ENCODE measurements around the gene HIBCH.

Gene HIBCH

GRCh38 chr2:190170673-190171072 is 149.0 kb downstream of the HIBCH start:
- H3K36me3 ChIP-seq = no peaks in the 10 kb centered on the region
- no peaks in the 10 kb centered on the region for H3K27me3 ChIP-seq (ENCODE audit: insufficient read depth, low read depth, severe bottlenecking)
- TF ChIP-seq CTCF (IDR thresholded peaks at IDR 0.05; ENCODE audit: low read depth, low read length) = no peak
- H3K4me3 ChIP-seq (ENCODE audit: low read depth, low read length) = no peak overlapping the region
- DNase-seq = no peak
- no peak overlapping the region for H3K27ac ChIP-seq
- H3K9me3 ChIP-seq (ENCODE audit: severe bottlenecking) = no peaks in the 10 kb centered on the region

- Histone ChIP-seq H3K4me3 (ENCODE audit: low read depth, low read length) (no peak overlapping the region), H3K9me3 (ENCODE audit: severe bottlenecking) (no peaks in the 10 kb centered on the region), H3K27me3 (ENCODE audit: insufficient read depth, low read depth, severe bottlenecking) (no peaks in the 10 kb centered on the region), H3K36me3 (no peaks in the 10 kb centered on the region), H3K27ac (no peak overlapping the region)
- no peak for DNase-seq
- TF ChIP-seq CTCF (IDR thresholded peaks at IDR 0.05; ENCODE audit: low read depth, low read length) = no peak
Measured at GRCh38 chr2:190169221-190170072, 150.2 kb downstream of the HIBCH start.

DNA sequence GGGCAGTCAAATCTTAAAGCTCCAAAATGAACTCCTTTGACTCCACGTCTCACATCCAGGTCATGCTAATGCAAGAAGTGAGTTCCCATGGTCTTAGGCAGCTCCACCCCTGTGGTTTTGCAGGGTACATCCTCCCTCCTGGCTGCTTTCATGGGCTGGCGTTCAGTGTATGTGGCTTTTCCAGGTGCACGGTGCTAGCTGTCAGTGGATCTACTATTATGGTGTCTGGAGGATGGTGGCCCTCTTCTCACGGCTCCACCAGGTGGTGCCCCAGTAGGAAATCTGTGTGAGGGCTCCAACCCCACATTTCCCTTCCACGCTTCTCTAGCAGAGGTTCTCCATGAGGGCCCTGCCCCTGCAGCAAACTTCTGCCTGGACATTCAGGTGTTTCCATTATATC is 151.9 kb downstream of the HIBCH start:
- Histone ChIP-seq H3K27me3 (ENCODE audit: insufficient read depth, low read depth, severe bottlenecking) (no peaks in the 10 kb centered on the region), H3K9me3 (ENCODE audit: severe bottlenecking) (no peaks in the 10 kb centered on the region), H3K36me3 (no peaks in the 10 kb centered on the region), H3K4me3 (ENCODE audit: low read depth, low read length) (no peak overlapping the region), H3K27ac (no peak overlapping the region)
- DNase-seq = no peak
- TF ChIP-seq CTCF (IDR thresholded peaks at IDR 0.05; ENCODE audit: low read depth, low read length) = no peak

DNA sequence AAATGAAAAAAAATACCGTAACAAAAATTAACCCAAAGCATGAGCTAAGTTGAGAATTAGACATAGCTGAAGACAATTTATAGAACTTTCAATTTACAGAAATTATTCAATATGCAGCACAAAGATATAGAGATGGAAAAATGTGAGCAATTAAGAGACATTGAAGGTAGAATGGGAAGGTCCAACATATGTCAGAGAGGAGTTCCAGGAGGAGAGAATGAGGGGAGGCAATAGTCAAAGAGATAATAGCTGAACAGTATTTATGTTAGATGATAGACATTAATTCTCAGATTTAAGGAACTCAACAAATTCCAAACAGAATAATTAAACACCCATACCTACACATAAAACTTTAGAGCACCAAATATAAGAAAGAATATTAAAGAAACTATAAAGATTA is 154.1 kb downstream of the HIBCH start:
- Histone ChIP-seq H3K27ac (no peak overlapping the region), H3K36me3 (no peaks in the 10 kb centered on the region), H3K27me3 (ENCODE audit: insufficient read depth, low read depth, severe bottlenecking) (no peaks in the 10 kb centered on the region), H3K9me3 (ENCODE audit: severe bottlenecking) (no peaks in the 10 kb centered on the region), H3K4me3 (ENCODE audit: low read depth, low read length) (no peak overlapping the region)
- no peak for DNase-seq
- no peak for TF ChIP-seq CTCF (IDR thresholded peaks at IDR 0.05; ENCODE audit: low read depth, low read length)

DNA sequence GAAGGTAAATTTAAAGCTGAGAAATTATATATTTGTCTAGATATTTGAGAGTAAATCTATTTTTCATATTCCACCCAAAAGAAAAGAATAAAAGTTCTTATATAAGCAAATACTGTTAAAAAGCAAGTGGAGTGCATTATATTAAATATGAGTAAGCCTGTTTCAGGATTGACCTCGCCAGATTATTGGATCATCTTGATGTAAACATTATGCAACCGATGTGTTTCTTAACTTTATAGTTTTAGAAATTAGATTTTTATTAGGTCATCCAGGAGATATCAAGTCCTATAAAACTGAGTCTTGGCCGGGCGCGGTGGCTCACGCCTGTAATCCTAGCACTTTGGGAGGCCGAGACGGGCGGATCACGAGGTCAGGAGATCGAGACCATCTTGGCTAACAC is 156.8 kb downstream of the HIBCH start:
- Histone ChIP-seq H3K27me3 (ENCODE audit: insufficient read depth, low read depth, severe bottlenecking) (no peaks in the 10 kb centered on the region), H3K27ac (no peak overlapping the region), H3K4me3 (ENCODE audit: low read depth, low read length) (no peak overlapping the region), H3K9me3 (ENCODE audit: severe bottlenecking) (no peaks in the 10 kb centered on the region), H3K36me3 (no peaks in the 10 kb centered on the region)
- no peak for DNase-seq
- TF ChIP-seq CTCF (IDR thresholded peaks at IDR 0.05; ENCODE audit: low read depth, low read length) = no peak

GRCh38 chr2:190159453-190159852 is 160.2 kb downstream of the HIBCH start:
- H3K9me3 ChIP-seq (ENCODE audit: severe bottlenecking) = no peaks in the 10 kb centered on the region
- TF ChIP-seq CTCF (IDR thresholded peaks at IDR 0.05; ENCODE audit: low read depth, low read length) = no peak
- no peak overlapping the region for H3K4me3 ChIP-seq (ENCODE audit: low read depth, low read length)
- no peaks in the 10 kb centered on the region for H3K36me3 ChIP-seq
- DNase-seq = no peak
- no peak overlapping the region for H3K27ac ChIP-seq
- H3K27me3 ChIP-seq (ENCODE audit: insufficient read depth, low read depth, severe bottlenecking) = no peaks in the 10 kb centered on the region

Data from WERI-Rb-1 (cell line).